Psoas muscle (tissue), 8 donors: ENCODE measurements around the gene IRF8. TPM values are rescaled to one million over a fixed set of nuclear protein-coding genes. Genes with fewer than 3 reads are reported as not detected.

Experiments used
- ATAC-seq, 4 donors: fragments of 200-7000 bp; cut with Tn5 transposase; one replicate each; pipeline ENCODE4 v1.9.1; 2020; ENCODE audit warnings: moderate library complexity in 3 of 4, mild to moderate bottlenecking in 2 of 4
- DNase-seq, 2 donors: peaks; one replicate each; pipeline ENCODE4 v3.0.0-alpha.2; 2020
- H3K27ac ChIP-seq: fragments of 200-600 bp; one replicate; pipeline ENCODE4 v1.8.0; 2022
- H3K27me3 ChIP-seq, 3 donors: fragments of 200-600 bp in 1 of 3; one replicate each; pipeline versions ENCODE4 v1.6.1 to v1.8.0; 2013 to 2022; ENCODE audit warnings: low read length in 2 of 3, mild to moderate bottlenecking in 2 of 3, moderate library complexity in 1 of 3; ENCODE audit not compliant: insufficient read depth in 3 of 3
- H3K36me3 ChIP-seq, 2 donors: fragments of 200-600 bp in 1 of 2; one replicate each; pipeline versions ENCODE4 v1.6.1 to v1.8.0; 2013 to 2022; ENCODE audit warnings: low read depth in 1 of 2, mild to moderate bottlenecking in 1 of 2, moderate library complexity in 1 of 2; ENCODE audit not compliant: insufficient read depth in 1 of 2
- H3K4me1 ChIP-seq: fragments of 200-600 bp; one replicate; pipeline ENCODE4 v1.8.0; 2022
- H3K4me3 ChIP-seq: fragments of 200-600 bp; one replicate; pipeline ENCODE4 v1.8.0; 2022; ENCODE audit warnings: mild to moderate bottlenecking
- H3K9me3 ChIP-seq: fragments of 200-600 bp; one replicate; pipeline ENCODE4 v1.8.0; 2022
- CTCF ChIP-seq: fragments of 200-600 bp; IDR thresholded peaks from one replicate; pipeline ENCODE4 v1.8.0; 2022; ENCODE audit warnings: antibody characterized with exemption
- WGBS, 3 donors: extraction: QIAGEN DNeasy Blood & Tissue Kit; methylation state at CpG; one replicate each; pipeline versions ENCODE4 v1.1.6 to v1.1.7; 2013; 5-methylcytosine and 5-hydroxymethylcytosine counted together
- intact Hi-C, 2 donors: fragments of 100-400 bp; cut with DNase I; formaldehyde crosslinking; loops; one replicate each; pipeline versions ENCODE4 v1.11.0 to v1.14.2; 2022
- polyA plus RNA-seq, 3 donors: library from polyadenylated mRNA; stranded (reverse); fragments of 200-250 nt; gene quantifications; one replicate each; pipeline ENCODE4 v1.2.3, GENCODE V29; 2013
- total RNA-seq, 4 donors: library from RNA; stranded (reverse); fragmentation: NEBNext Ultra II Directional in 2 of 4; extraction: Animal tissue kit (Norgen Biotek cat#: 25700) in 2 of 4; gene quantifications; one replicate each; pipeline versions ENCODE4 v1.2.1 to v1.2.4, GENCODE V29; 2021 to 2023
- donor health status: healthy with polysubstance abuse.
- donor health status: DM: no; HTN: no; CAD: no; lungs with moderate emphysema.
- donor health status: Bipolar disorder and iron deficiency.
- donor health status: healthy.
- donor health status: DM: yes; HTN: yes; CAD: no.
- donor health status: DM: no; HTN: no; CAD: no.
- donor health status: DM: no; HTN: no; CAD: no.
- donor health status: DM: yes; HTN: yes; CAD: no.

IRF8 gene
- total and polyA plus RNA-seq, 7 donors: 0.23 to 2.8 (median 1.1) TPM

GRCh38 chr16:85888405-85889331, 10.3 kb upstream of the IRF8 start:
- 46 to 53% (median 48%) methylated on average over 5 of the region's 5 CpGs for WGBS, 3 donors
- no peaks in the 10 kb centered on the region for H3K9me3 ChIP-seq
- peaks cover 5 to 45% (median 7%) of the 10 kb centered on the region in 3 donors for H3K27me3 ChIP-seq
- no peak for ATAC-seq
- TF ChIP-seq CTCF: no peak
- no peak overlapping the region for H3K4me3 ChIP-seq
- H3K27ac ChIP-seq: no peak overlapping the region
- H3K36me3 ChIP-seq: no peaks in the 10 kb centered on the region
- no peaks in the 10 kb centered on the region for H3K4me1 ChIP-seq
- intact Hi-C loops: no loop called here
- DNase-seq: no peak

- WGBS, 3 donors: 70 to 81% (median 77%) methylated on average over 6 of the region's 6 CpGs
- H3K27me3 ChIP-seq: peaks cover 5 to 44% (median 8%) of the 10 kb centered on the region in 3 donors
- H3K36me3 ChIP-seq: no peaks in the 10 kb centered on the region
- no peak for ATAC-seq
- no peak for TF ChIP-seq CTCF
- intact Hi-C loops: no loop called here
- H3K4me3 ChIP-seq: no peak overlapping the region
- H3K4me1 ChIP-seq: no peaks in the 10 kb centered on the region
- DNase-seq: no peak
- no peak overlapping the region for H3K27ac ChIP-seq
- no peaks in the 10 kb centered on the region for H3K9me3 ChIP-seq
Observed at GRCh38 chr16:85891033-85891775, 7.8 kb upstream of the IRF8 start.

GRCh38 chr16:85891776-85892166, 7.2 kb upstream of the IRF8 start:
- no peaks in the 10 kb centered on the region for H3K36me3 ChIP-seq
- ATAC-seq (no peak), DNase-seq (no peak)
- peaks cover 5 to 47% (median 7%) of the 10 kb centered on the region in 3 donors for H3K27me3 ChIP-seq
- WGBS, 3 donors: 69 to 78% (median 74%) methylated on average over 10 of the region's 10 CpGs
- H3K4me1 ChIP-seq: no peaks in the 10 kb centered on the region
- no peak overlapping the region for H3K27ac ChIP-seq
- no peak overlapping the region for H3K4me3 ChIP-seq
- TF ChIP-seq CTCF: no peak
- no peaks in the 10 kb centered on the region for H3K9me3 ChIP-seq
- intact Hi-C loops: no loop called here

GRCh38 chr16:85892760-85893159, 6.2 kb upstream of the IRF8 start:
- no peak overlapping the region for H3K27ac ChIP-seq
- 63 to 71% (median 66%) methylated on average over 4 of the region's 4 CpGs for WGBS, 3 donors
- ATAC-seq (no peak), DNase-seq (no peak)
- no peaks in the 10 kb centered on the region for H3K9me3 ChIP-seq
- H3K27me3 ChIP-seq: peaks cover 5 to 45% (median 6%) of the 10 kb centered on the region in 3 donors
- H3K36me3 ChIP-seq: no peaks in the 10 kb centered on the region
- no peak for TF ChIP-seq CTCF
- no peak overlapping the region for H3K4me3 ChIP-seq
- no peaks in the 10 kb centered on the region for H3K4me1 ChIP-seq
- intact Hi-C loops: no loop called here
